ENCODE measurements around the gene NUSAP1. TPM values are rescaled to one million over a fixed set of nuclear protein-coding genes. Genes with fewer than 3 reads are reported as not detected.
A peak's percentile ranks its signal among the peaks of the same experiment; 100 is the strongest.
"Not testable (repeated sequence)": the region's sequence is repeated elsewhere in the genome, so short reads cannot be mapped to it uniquely, and the experiment has no call there.

Gene NUSAP1
- total RNA-seq, 1 experiment from 2014 or later, result 161 TPM

GRCh38 chr15:41377978-41378377 lies 45.3 kb downstream of the NUSAP1 start:
- DNase-seq, result no peak
- no peaks in the 10 kb centered on the region for H3K27me3 ChIP-seq
- H3K36me3 ChIP-seq, result peaks cover 61% of the 10 kb centered on the region
- H3K9me3 ChIP-seq, result no peaks in the 10 kb centered on the region
- H3K4me3 ChIP-seq, result no peak overlapping the region

- peaks cover 21% of the 10 kb centered on the region for H3K36me3 ChIP-seq
- H3K4me3 ChIP-seq, H3K27me3 ChIP-seq, DNase-seq, H3K9me3 ChIP-seq: not testable (repeated sequence)
Measured at GRCh38 chr15:41383974-41384749, 51.5 kb downstream of the NUSAP1 start.

- no peaks in the 10 kb centered on the region for H3K36me3 ChIP-seq
- no peaks in the 10 kb centered on the region for H3K9me3 ChIP-seq
- no peak for DNase-seq
- H3K4me3 ChIP-seq, result no peak overlapping the region
- H3K27me3 ChIP-seq, result no peaks in the 10 kb centered on the region
Measured at GRCh38 chr15:41387646-41388045, 55.0 kb downstream of the NUSAP1 start.

GRCh38 chr15:41392659-41393058 lies 60.0 kb downstream of the NUSAP1 start:
- Histone ChIP-seq H3K36me3 (peaks cover 5% of the 10 kb centered on the region), H3K4me3 (no peak overlapping the region), H3K27me3 (no peaks in the 10 kb centered on the region), H3K9me3 (no peaks in the 10 kb centered on the region)
- no peak for DNase-seq

- H3K9me3 ChIP-seq, result no peaks in the 10 kb centered on the region
- no peak overlapping the region for H3K4me3 ChIP-seq
- DNase-seq, result no peak
- no peaks in the 10 kb centered on the region for H3K27me3 ChIP-seq
- H3K36me3 ChIP-seq, result peaks cover 5% of the 10 kb centered on the region
Measured at GRCh38 chr15:41394924-41395323, 62.2 kb downstream of the NUSAP1 start.

- Histone ChIP-seq H3K36me3 (peaks cover 5% of the 10 kb centered on the region), H3K9me3 (no peaks in the 10 kb centered on the region)
Measured at GRCh38 chr15:41396111-41396510, 63.4 kb downstream of the NUSAP1 start.

GRCh38 chr15:41401904-41402267 lies 69.2 kb downstream of the NUSAP1 start:
- Histone ChIP-seq H3K27me3 (no peaks in the 10 kb centered on the region), H3K9me3 (no peaks in the 10 kb centered on the region)
- DNase-seq, result no peak

More at GRCh38 chr15:41396111-41396510, 63.4 kb downstream of the NUSAP1 start:
- DNase-seq, result no peak
- Histone ChIP-seq H3K27me3 (no peaks in the 10 kb centered on the region), H3K4me3 (no peak overlapping the region)

GRCh38 chr15:41407341-41407740 lies 74.7 kb downstream of the NUSAP1 start:
- H3K36me3 ChIP-seq, result no peaks in the 10 kb centered on the region
- no peak overlapping the region for H3K4me3 ChIP-seq
- no peak for DNase-seq
- H3K9me3 ChIP-seq, result no peaks in the 10 kb centered on the region
- no peaks in the 10 kb centered on the region for H3K27me3 ChIP-seq

More at GRCh38 chr15:41401904-41402267, 69.2 kb downstream of the NUSAP1 start:
- Histone ChIP-seq H3K4me3 (peak overlapping the region; percentile 76), H3K36me3 (no peaks in the 10 kb centered on the region)

GRCh38 chr15:41408234-41408641 lies 75.6 kb downstream of the NUSAP1 start:
- no peaks in the 10 kb centered on the region for H3K36me3 ChIP-seq
- H3K4me3 ChIP-seq, result no peak overlapping the region
- no peaks in the 10 kb centered on the region for H3K27me3 ChIP-seq
- H3K9me3 ChIP-seq, result no peaks in the 10 kb centered on the region
- peak; percentile 49 for DNase-seq

- H3K4me3 ChIP-seq, result no peak overlapping the region
- no peaks in the 10 kb centered on the region for H3K27me3 ChIP-seq
- no peaks in the 10 kb centered on the region for H3K36me3 ChIP-seq
- no peak for DNase-seq
- H3K9me3 ChIP-seq, result no peaks in the 10 kb centered on the region
Measured at GRCh38 chr15:41411031-41411430, 78.3 kb downstream of the NUSAP1 start.

GRCh38 chr15:41411441-41411840 lies 78.8 kb downstream of the NUSAP1 start:
- DNase-seq, result no peak
- no peak overlapping the region for H3K4me3 ChIP-seq
- H3K9me3 ChIP-seq, result no peaks in the 10 kb centered on the region
- no peaks in the 10 kb centered on the region for H3K27me3 ChIP-seq
- no peaks in the 10 kb centered on the region for H3K36me3 ChIP-seq

- H3K36me3 ChIP-seq, result no peaks in the 10 kb centered on the region
- no peaks in the 10 kb centered on the region for H3K27me3 ChIP-seq
- peak overlapping the region; percentile 86 for H3K4me3 ChIP-seq
- H3K9me3 ChIP-seq, result no peaks in the 10 kb centered on the region
- no peak for DNase-seq
Measured at GRCh38 chr15:41416128-41416741, 83.6 kb downstream of the NUSAP1 start.

GRCh38 chr15:41416742-41417417 lies 84.2 kb downstream of the NUSAP1 start, which contains the start of gene RTF1:
RTF1 (plus strand) TSS chr15:41417095; CDS start chr15:41417116, 21 bp downstream.
- DNase-seq, result peak; percentile 89
- Histone ChIP-seq H3K36me3 (no peaks in the 10 kb centered on the region), H3K9me3 (no peaks in the 10 kb centered on the region), H3K4me3 (peak within 1 kb of the TSS; percentile 86), H3K27me3 (no peaks in the 10 kb centered on the region)

GRCh38 chr15:41417418-41418195 lies 84.9 kb downstream of the NUSAP1 start:
- Histone ChIP-seq H3K4me3 (peak overlapping the region; percentile 86), H3K9me3 (no peaks in the 10 kb centered on the region), H3K36me3 (no peaks in the 10 kb centered on the region; the same call in 1 of the 2 replicates), H3K27me3 (no peaks in the 10 kb centered on the region)
- DNase-seq, result peak; percentile 38

- no peak overlapping the region for H3K4me3 ChIP-seq
- peaks cover 2% of the 10 kb centered on the region for H3K36me3 ChIP-seq
- no peaks in the 10 kb centered on the region for H3K27me3 ChIP-seq
- no peak for DNase-seq
- no peaks in the 10 kb centered on the region for H3K9me3 ChIP-seq
Measured at GRCh38 chr15:41423979-41424659, 91.4 kb downstream of the NUSAP1 start.

GRCh38 chr15:41424809-41425208 lies 92.1 kb downstream of the NUSAP1 start:
- Histone ChIP-seq H3K27me3 (no peaks in the 10 kb centered on the region), H3K9me3 (no peaks in the 10 kb centered on the region), H3K4me3 (no peak overlapping the region), H3K36me3 (peaks cover 2% of the 10 kb centered on the region)
- no peak for DNase-seq
